ENCODE results near the gene DCLRE1C. TPM values are rescaled to one million over a fixed set of nuclear protein-coding genes. Genes with fewer than 3 reads are reported as not detected.
"Not testable (repeated sequence)": the region's sequence is repeated elsewhere in the genome, so short reads cannot be mapped to it uniquely, and the experiment has no call there.

The DCLRE1C gene
- total and polyA plus RNA-seq, 4 experiments from 2014 or later, result 12.3 to 34.9 (median 27.9) TPM

DNA sequence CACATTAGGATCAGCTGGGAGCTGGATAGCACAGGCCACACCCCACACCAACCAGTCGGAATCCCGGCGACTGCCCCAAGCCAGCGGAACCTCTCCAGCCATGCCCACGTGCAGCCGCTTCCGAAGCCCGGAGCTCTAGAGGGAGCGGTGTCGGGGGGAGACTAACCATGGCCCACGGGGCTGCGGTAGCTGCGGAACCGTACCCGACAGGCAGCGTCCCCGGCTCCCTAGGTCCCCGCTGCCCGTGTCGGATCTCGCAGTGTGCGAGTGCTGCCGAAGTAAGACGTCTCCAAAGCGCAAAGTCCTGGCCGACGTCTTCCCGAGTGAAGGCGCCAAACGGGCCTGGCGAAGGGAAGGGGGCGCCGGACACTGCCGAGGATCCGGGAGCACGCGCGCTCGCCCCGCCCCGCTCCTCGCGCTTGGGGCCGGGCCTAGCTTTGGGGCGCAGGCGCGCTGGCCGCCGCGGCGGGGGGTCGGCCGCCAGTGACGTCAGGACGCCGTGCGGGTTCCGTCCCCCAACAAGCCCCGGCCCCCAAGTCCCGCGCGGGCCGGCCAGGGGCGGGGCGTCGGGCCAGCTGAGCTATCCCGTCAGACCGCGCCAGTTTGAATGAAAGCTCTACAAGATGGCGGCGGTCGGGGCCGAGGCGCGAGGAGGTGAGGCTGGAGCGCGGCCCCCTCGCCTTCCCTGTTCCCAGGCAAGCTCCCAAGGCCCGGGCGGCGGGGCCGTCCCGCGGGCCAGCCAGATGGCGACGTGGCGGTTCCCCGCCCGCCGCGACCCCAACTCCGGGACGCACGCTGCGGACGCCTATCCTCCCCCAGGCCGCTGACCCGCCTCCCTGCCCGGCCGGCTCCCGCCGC, 75.4 kb downstream of the DCLRE1C start, which contains the start of gene SUV39H2:
Gene SUV39H2, plus strand, starts transcription at position 601 of the 858 bp plus-strand sequence. Its CDS starts 23 bp downstream, at position 624.
- CTCF ChIA-PET (ENCODE audit: partially characterized antibody), result interaction anchor here (1.0 to 2.2 kb wide), 10 partner anchors 11 to 93 kb away, joined by 3 to 14 read pairs (median 4); partner anchors contain the start of genes CDNF, HSPA14, MEIG1 and MSANTD7
- peak; percentile 87 to 91 (median 90) for DNase-seq
- peaks cover 0 to 8% of the 10 kb centered on the region in 2 donors for H3K36me3 Mint-ChIP-seq
- intact Hi-C loops (cut with micrococcal nuclease), result loop anchor here (1.0 to 5.0 kb wide), 7 partner anchors 26 to 1091 kb away; partner anchors contain the start of genes CDNF, DCLRE1C, HSPA14 and MSANTD7
- Histone ChIP-seq H3K4me1 (ENCODE audit: insufficient read depth, low read length) (peaks cover 17% of the 10 kb centered on the region), H3K27ac (ENCODE audit: low read depth, low read length) (peak within 1 kb of the TSS; percentile 84), H3K27me3 (ENCODE audit: insufficient read depth, low read length) (no peaks in the 10 kb centered on the region), H3K36me3 (ENCODE audit: insufficient read depth, low read length) (no peaks in the 10 kb centered on the region), H3K9me3 (ENCODE audit: control insufficient read depth in 1 of 2, low read length in 2 of 2) (no peaks in the 10 kb centered on the region), H3K4me3 (ENCODE audit: low read length in 2 of 2) (peak within 1 kb of the TSS; percentile 44 to 88)
- peak within 1 kb of the TSS; percentile 87 to 95 (median 94) for H3K27ac Mint-ChIP-seq
- POLR2A ChIA-PET (ENCODE audit: partially characterized antibody), result interaction anchor here (0.8 to 3.6 kb wide), 22 partner anchors 8 to 1576 kb away, joined by 3 to 56 read pairs (median 4); partner anchors contain the start of genes CDNF, DCLRE1C, HSPA14 and MEIG1
- H3K27me3 Mint-ChIP-seq, result no peaks in the 10 kb centered on the region
- peaks cover 13 to 48% (median 22%) of the 10 kb centered on the region in 4 donors for H3K4me1 Mint-ChIP-seq
- H3K4me3 Mint-ChIP-seq, result peak within 1 kb of the TSS; percentile 93 to 96 (median 94)
- H3K9me3 Mint-ChIP-seq, result no peaks in the 10 kb centered on the region

DNA sequence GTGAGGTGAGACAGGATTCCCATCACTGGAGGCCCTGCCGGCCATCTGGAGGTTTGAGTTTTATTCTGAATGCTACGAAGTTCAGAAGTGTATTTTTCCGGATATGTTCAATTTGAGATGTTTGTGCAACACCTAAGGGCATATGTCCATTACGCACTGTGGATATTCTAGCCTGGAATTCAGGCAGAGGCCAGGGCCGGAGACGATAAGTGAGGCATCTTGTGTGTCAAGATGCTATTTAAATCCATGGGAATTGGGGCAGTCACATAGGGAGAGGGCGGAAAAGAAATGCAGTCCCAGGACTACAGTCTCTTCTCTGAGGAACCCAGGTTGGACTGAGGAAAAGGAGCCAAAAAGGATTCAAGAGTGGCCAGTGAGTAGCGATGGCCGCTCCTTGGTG, 77.1 kb downstream of the DCLRE1C start:
- Histone ChIP-seq H3K4me3 (ENCODE audit: low read length in 2 of 2) (no peak overlapping the region), H3K4me1 (ENCODE audit: insufficient read depth, low read length) (peaks cover 17% of the 10 kb centered on the region), H3K27me3 (ENCODE audit: insufficient read depth, low read length) (no peaks in the 10 kb centered on the region), H3K36me3 (ENCODE audit: insufficient read depth, low read length) (no peaks in the 10 kb centered on the region), H3K27ac (ENCODE audit: low read depth, low read length) (no peak overlapping the region), H3K9me3 (ENCODE audit: control insufficient read depth in 1 of 2, low read length in 2 of 2) (no peaks in the 10 kb centered on the region)
- H3K4me3 Mint-ChIP-seq, result peak overlapping the region; percentile 93 to 96 (median 94)
- DNase-seq, result no peak
- H3K27ac Mint-ChIP-seq, result peak overlapping the region in 4 of 7 donors; percentile 29 to 90 (median 57)
- H3K36me3 Mint-ChIP-seq, result peaks cover 0 to 8% of the 10 kb centered on the region in 2 donors
- ChIA-PET CTCF (ENCODE audit: partially characterized antibody) (no interaction called here), POLR2A (ENCODE audit: partially characterized antibody) (interaction anchor here (3.6 kb wide), 1 partner anchor 39 kb away, joined by 56 read pairs; the partner anchor contains the start of genes CDNF, HSPA14 and MSANTD7)
- no peaks in the 10 kb centered on the region for H3K27me3 Mint-ChIP-seq
- peaks cover 12 to 41% (median 22%) of the 10 kb centered on the region in 4 donors for H3K4me1 Mint-ChIP-seq
- no peaks in the 10 kb centered on the region for H3K9me3 Mint-ChIP-seq
- intact Hi-C loops (cut with micrococcal nuclease), result loop anchor here (5.0 kb wide), 1 partner anchor 274 kb away; no protein-coding TSS in a partner anchor

GRCh38 chr10:14875941-14876340, 78.0 kb downstream of the DCLRE1C start:
- CTCF ChIA-PET (ENCODE audit: partially characterized antibody), result no interaction called here
- peak overlapping the region in 3 of 7 donors; percentile 68 to 74 (median 72) for H3K27ac Mint-ChIP-seq

DNA sequence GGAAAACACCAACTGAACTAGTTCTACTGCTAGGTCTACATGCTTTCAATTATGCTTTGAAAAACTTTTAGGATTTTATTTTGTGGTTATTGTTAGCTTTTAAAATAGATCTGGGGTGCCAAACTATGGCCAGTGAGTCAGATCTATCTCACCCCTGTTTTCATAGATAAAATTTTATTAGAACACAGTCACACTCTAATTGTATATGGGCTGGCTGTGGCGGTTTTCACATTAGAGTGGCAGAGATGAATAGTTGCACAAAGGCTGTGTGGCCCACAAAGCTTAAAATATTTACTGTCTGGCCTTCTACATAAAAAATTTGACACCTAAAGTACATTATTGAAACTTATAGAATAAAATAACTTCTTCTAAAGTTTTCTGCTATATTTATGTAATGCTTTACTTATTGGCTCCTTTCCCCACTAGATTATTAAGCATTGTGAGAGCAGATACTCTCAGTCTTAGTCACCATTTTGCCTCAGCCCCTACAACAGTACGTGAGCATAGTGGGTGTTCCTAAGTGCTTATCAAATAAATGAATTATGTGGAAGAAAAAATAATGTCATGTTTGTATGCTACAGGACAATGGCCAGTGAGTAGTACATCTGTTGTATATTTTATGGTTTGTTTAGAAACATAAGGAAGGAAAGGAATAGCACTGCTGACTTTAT, 80.7 kb downstream of the DCLRE1C start:
- ChIA-PET POLR2A (ENCODE audit: partially characterized antibody) (no interaction called here), CTCF (ENCODE audit: partially characterized antibody) (interaction anchor here (1.0 kb wide), 1 partner anchor 251 kb away, joined by 4 read pairs; no protein-coding TSS in a partner anchor)
- Histone ChIP-seq H3K4me3 (ENCODE audit: low read length in 2 of 2) (no peak overlapping the region), H3K9me3 (ENCODE audit: control insufficient read depth in 1 of 2, low read length in 2 of 2) (no peaks in the 10 kb centered on the region), H3K27ac (ENCODE audit: low read depth, low read length) (no peak overlapping the region), H3K27me3 (ENCODE audit: insufficient read depth, low read length) (no peaks in the 10 kb centered on the region), H3K4me1 (ENCODE audit: insufficient read depth, low read length) (peaks cover 9% of the 10 kb centered on the region), H3K36me3 (ENCODE audit: insufficient read depth, low read length) (peaks cover 9% of the 10 kb centered on the region)
- H3K27me3 Mint-ChIP-seq, result no peaks in the 10 kb centered on the region
- peak overlapping the region in 1 of 7 donors; percentile 30 for H3K27ac Mint-ChIP-seq
- no peak for DNase-seq
- H3K36me3 Mint-ChIP-seq, result peaks cover 14 to 33% of the 10 kb centered on the region in 2 donors
- no peak overlapping the region for H3K4me3 Mint-ChIP-seq
- H3K9me3 Mint-ChIP-seq, result no peaks in the 10 kb centered on the region
- intact Hi-C loops (cut with micrococcal nuclease), result no loop called here
- peaks cover 7 to 23% (median 11%) of the 10 kb centered on the region in 4 donors for H3K4me1 Mint-ChIP-seq

More at GRCh38 chr10:14875941-14876340, 78.0 kb downstream of the DCLRE1C start:
- POLR2A ChIA-PET (ENCODE audit: partially characterized antibody), result no interaction called here
- Histone ChIP-seq H3K4me1 (ENCODE audit: insufficient read depth, low read length) (peaks cover 17% of the 10 kb centered on the region), H3K36me3 (ENCODE audit: insufficient read depth, low read length) (peaks cover 5% of the 10 kb centered on the region), H3K9me3 (ENCODE audit: control insufficient read depth in 1 of 2, low read length in 2 of 2) (no peaks in the 10 kb centered on the region), H3K27ac (ENCODE audit: low read depth, low read length) (no peak overlapping the region), H3K27me3 (ENCODE audit: insufficient read depth, low read length) (no peaks in the 10 kb centered on the region), H3K4me3 (ENCODE audit: low read length in 2 of 2) (no peak overlapping the region)
- DNase-seq, result no peak
- Mint-ChIP-seq H3K27me3 (no peaks in the 10 kb centered on the region), H3K4me1 (peaks cover 12 to 39% (median 22%) of the 10 kb centered on the region in 4 donors), H3K4me3 (peak overlapping the region in 3 of 8 donors; percentile 13 to 96 (median 94)), H3K9me3 (no peaks in the 10 kb centered on the region), H3K36me3 (peaks cover 5 to 13% of the 10 kb centered on the region in 2 donors)
- intact Hi-C loops (cut with micrococcal nuclease), result loop anchor here (5.0 kb wide), 1 partner anchor 274 kb away; no protein-coding TSS in a partner anchor

DNA sequence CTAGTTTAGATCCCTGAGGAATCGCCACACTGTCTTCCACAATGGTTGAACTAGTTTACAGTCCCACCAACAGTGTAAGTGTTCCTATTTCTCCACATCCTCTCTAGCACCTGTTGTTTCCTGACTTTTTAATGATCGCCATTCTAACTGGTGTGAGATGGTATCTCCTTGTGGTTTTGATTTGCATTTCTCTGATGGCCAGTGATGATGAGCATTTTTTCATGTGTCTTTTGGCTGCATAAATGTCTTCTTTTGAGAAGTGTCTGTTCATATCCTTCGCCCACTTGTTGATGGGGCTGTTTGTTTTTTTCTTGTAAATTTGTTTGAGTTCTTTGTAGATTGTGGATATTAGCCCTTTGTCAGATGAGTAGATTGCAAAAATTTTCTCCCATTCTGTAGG, 89.0 kb downstream of the DCLRE1C start:
- intact Hi-C loops (cut with micrococcal nuclease); H3K27ac Mint-ChIP-seq; H3K4me1 ChIP-seq (ENCODE audit: insufficient read depth, low read length); H3K27ac ChIP-seq (ENCODE audit: low read depth, low read length); H3K4me1 Mint-ChIP-seq; H3K9me3 Mint-ChIP-seq; H3K27me3 Mint-ChIP-seq; DNase-seq; H3K9me3 ChIP-seq (ENCODE audit: control insufficient read depth in 1 of 2, low read length in 2 of 2); H3K4me3 Mint-ChIP-seq; H3K4me3 ChIP-seq (ENCODE audit: low read length in 2 of 2); POLR2A ChIA-PET (ENCODE audit: partially characterized antibody); H3K27me3 ChIP-seq (ENCODE audit: insufficient read depth, low read length); CTCF ChIA-PET (ENCODE audit: partially characterized antibody): not testable (repeated sequence)
- H3K36me3 Mint-ChIP-seq, result peaks cover 36 to 45% of the 10 kb centered on the region in 2 donors
- H3K36me3 ChIP-seq (ENCODE audit: insufficient read depth, low read length), result peaks cover 10% of the 10 kb centered on the region

DNA sequence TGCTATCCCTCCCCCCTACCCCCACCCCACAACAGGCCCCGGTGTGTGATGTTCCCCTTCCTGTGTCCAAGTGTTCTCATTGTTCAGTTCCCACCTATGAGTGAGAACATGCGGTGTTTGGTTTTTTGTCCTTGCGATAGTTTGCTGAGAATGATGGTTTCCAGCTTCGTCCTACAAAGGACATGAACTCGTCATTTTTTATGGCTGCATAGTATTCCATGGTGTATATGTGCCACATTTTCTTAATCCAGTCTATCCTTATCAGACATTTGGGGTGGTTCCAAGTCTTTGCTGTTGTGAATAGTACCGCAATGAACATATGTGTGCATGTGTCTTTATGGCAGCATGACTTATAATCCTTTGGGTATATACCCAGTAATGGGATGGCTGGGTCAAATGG, 89.4 kb downstream of the DCLRE1C start:
- H3K4me1 Mint-ChIP-seq; H3K4me1 ChIP-seq (ENCODE audit: insufficient read depth, low read length); H3K27me3 ChIP-seq (ENCODE audit: insufficient read depth, low read length); intact Hi-C loops (cut with micrococcal nuclease); H3K9me3 ChIP-seq (ENCODE audit: control insufficient read depth in 1 of 2, low read length in 2 of 2); H3K4me3 Mint-ChIP-seq; POLR2A ChIA-PET (ENCODE audit: partially characterized antibody); H3K27ac Mint-ChIP-seq; H3K4me3 ChIP-seq (ENCODE audit: low read length in 2 of 2); H3K9me3 Mint-ChIP-seq; H3K27ac ChIP-seq (ENCODE audit: low read depth, low read length); DNase-seq; H3K27me3 Mint-ChIP-seq: not testable (repeated sequence)
- peaks cover 37 to 41% of the 10 kb centered on the region in 2 donors for H3K36me3 Mint-ChIP-seq
- CTCF ChIA-PET (ENCODE audit: partially characterized antibody), result interaction anchor here (1.6 kb wide), 1 partner anchor 14 kb away, joined by 4 read pairs; the partner anchor contains the start of gene SUV39H2
- peaks cover 10% of the 10 kb centered on the region for H3K36me3 ChIP-seq (ENCODE audit: insufficient read depth, low read length)
